8988T (cell line): Measurements from ENCODE around the gene ANKRD55.
"Not testable (repeated sequence)": the region's sequence is repeated elsewhere in the genome, so short reads cannot be mapped to it uniquely, and the experiment has no call there.

Experiments
- DNase-seq: peaks from one replicate; pipeline ENCODE4 v3.0.0; 2011

ANKRD55 gene

DNA sequence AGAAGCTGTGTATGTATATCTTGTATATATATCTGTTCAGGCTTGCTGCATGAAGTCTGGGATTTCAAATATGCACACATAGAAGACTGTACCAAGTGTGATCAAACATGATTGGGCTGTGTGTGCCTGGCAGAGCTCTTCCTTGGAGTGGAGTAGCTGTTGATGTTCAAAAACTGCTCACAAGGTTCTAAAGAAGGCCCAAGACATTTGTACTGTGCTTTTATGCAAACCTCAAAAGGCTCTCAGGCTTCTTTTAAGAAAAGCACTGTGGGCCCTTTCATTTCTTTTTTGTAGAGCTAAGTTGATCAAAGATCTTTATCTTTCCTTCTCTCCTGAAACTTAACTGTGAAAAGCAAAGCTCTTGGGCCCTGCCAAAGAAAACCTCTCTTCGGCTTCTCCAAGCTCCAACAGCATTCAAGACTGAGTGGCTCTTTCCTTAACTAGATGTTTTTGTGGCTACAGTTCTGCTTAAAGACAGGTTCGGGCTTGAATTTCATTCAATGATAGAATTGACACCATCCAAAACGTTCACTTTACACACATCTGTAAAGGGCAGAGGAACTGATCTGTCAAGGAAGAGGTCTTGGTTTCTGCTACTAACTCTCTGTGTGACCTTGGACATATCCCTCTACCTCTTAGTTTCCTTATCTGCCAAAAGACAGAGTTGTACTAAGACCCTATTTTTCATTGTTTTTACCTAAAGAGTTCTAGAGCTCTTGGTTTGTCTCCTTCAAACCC, 132.5 kb downstream of the ANKRD55 start:
- DNase-seq: no peak

DNA sequence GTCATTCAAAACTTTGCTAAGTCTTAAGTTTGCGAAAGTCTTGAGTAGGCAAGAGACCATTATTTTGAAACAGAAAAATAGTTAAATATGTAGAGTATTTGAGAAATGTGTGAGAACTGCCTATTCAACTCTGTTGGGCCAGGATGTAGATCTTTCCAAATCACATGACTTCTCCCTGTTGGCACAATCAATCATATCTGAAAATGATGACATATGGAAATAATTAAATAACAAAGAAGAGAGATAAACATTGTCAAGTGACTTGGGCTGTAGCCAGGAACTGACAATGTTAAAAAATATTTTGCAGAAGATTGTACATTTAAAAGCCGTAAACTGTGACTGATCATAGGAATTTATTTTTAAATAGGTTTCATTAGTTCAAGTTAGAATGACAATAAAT, 133.8 kb downstream of the ANKRD55 start:
- no peak for DNase-seq

DNA sequence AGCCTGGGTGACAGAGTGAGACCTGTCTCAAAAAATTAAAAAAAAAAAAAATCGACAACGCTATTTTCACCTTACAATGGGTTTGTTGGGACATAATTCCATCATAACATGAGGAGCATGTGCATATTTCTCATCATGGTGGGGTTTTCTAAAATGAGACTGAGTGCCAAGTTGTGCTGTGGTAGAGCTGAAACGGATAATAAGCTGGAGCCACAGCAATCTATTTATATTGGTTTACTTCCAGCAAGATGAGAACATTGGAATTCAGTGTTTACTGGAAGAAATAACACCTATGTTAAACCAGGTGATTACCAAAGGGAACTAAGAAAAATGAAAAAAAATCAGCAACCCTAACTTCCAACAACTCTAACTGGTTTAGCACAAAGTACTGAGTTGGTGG, 136.1 kb downstream of the ANKRD55 start:
- DNase-seq: no peak

DNA sequence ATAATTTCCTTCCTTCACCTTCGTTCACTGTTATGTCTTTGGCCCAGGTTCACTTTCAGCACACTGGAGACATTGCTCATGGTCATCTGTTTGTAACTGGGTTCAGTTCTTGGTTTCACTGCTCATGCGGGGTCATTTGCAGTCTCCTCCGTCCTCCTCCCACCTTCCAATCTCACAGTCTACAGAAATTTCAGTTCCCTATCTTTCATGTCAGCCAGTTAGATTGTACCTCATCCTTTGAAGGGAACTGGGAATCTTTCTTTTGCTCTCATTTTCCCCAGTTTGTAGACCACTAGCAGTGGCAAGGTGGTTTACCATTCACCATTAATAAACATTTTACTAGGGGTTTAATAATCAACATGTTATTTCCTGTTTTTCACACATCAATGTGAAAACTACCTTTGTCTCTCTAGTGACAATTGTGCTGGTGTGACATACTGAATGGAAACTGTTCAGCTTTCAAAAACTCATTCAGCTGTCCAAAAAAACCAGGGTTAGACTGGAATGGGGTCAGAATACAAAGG, 137.5 kb downstream of the ANKRD55 start:
- no peak for DNase-seq

DNA sequence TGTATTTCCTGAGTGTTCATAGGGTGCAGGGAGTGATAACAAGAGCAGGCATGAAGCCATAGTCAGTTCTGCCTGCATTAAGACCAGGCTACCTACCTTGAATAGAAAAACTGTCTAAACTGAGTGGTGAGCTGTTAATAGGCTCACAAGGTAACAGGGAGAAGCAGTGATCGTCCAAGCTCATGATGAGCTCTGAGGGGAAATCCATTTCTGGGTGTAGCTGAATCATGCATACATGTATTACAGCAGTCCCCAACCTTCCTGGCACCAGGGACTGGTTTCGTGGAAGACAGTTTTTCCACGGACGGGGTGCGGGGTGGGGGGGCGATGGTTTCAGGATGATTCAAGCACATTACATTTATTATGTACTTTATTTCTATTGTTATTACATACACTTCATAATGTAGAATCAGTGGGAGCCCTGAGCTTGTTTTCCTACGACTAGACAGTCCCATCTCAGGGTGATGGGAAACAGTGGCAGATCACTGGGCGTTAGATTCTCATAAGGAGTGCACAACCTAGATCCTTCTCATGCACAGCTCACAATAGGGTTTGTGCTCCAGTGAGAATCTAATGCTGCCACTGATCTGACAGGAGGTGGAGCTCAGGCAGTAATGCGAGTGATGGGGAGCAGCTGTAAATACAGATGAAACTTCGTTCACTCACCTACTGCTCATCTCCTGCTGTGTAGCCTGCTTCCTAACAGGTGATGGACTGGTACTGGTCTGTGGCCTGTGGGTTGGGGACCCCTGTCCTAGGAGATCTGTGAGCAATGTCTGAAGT, 138.4 kb downstream of the ANKRD55 start:
- DNase-seq: no peak

DNA sequence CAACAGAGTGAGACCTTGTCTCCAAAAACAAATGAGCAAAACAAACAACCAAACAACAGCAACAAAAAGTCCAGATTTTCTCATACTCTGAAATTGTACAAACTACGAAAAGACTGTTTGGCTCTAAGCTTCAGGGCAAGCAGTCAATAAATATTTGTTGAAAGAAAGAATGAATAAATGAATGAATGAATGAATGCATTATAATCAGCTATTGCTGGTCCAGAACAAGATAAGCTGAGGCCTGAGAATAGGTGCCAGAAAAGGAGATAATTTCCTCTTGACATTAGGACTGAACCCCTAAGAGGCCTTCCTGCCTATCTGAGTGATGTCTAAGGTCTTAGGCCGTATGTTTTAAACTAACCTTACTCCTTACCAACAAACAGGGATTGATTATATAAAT, 139.2 kb downstream of the ANKRD55 start:
- no peak for DNase-seq

DNA sequence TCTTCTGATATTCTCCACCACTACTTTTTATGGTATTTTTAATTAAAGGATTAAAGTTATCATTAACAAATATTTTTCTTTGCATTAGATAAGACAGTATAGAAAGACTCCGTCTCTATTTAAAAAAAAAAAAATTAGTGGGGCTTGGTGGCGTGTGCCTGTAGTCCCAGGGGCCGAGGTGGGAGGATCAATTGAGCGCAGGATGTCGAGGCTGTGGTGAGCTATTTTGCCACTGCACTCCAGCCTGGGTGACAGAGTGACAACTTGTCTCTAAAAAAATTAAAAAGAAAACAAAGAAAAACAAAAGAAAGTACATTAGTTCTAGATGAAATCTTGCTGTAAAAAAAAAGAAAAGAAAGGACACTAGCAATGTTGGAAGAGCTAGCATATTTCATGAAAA, 141.0 kb downstream of the ANKRD55 start:
- DNase-seq: no peak

DNA sequence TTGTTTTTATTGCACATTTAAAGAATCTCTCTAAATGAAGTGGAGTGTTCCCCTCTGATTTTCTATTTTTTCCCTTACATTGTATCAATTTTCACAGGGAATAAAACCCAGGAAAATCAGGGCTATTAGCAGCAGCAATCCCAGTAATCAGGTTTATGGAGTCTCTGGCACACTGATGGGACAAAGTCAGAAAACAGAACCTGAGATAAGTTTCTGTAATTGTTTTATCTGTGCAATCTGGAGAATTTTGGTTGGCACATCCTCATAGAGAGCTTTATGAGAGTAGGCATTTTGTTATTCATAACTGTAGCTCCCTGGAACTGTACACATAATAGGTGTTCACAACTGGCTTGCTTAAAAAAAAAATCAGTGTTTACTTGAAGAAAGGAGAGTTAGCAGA, 141.5 kb downstream of the ANKRD55 start:
- no peak for DNase-seq

DNA sequence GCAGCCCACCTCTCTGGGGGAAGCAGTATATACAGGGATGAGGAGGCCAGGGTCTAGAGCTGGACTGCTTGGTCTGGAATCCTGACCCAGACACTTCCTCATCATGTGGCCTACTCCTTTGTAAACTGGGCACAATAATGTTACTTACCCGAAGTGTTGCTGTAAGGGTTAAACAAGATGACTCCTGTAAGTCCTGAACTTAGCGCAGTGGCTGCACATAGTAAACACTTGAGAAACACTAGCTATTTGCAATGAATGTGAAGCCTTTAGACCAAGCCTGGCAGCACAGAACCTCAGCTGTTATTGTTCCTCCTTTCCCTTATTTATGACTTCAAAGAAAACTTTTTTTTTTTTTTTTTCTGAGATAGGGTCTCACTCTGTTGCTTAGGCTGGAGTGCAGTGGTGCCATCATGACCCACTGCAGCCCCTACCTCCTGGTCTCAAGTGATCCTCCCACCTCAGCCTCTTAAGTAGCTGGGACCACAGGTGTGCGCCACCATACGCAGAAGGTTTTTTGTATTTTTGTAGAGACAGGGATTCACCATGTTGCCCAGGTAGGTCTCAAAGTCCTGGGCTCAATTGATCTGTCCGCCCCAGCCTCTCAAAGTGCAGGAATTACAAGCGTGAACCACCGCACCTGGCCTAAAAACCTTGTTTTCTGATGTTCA, 142.2 kb downstream of the ANKRD55 start:
- no peak for DNase-seq

DNA sequence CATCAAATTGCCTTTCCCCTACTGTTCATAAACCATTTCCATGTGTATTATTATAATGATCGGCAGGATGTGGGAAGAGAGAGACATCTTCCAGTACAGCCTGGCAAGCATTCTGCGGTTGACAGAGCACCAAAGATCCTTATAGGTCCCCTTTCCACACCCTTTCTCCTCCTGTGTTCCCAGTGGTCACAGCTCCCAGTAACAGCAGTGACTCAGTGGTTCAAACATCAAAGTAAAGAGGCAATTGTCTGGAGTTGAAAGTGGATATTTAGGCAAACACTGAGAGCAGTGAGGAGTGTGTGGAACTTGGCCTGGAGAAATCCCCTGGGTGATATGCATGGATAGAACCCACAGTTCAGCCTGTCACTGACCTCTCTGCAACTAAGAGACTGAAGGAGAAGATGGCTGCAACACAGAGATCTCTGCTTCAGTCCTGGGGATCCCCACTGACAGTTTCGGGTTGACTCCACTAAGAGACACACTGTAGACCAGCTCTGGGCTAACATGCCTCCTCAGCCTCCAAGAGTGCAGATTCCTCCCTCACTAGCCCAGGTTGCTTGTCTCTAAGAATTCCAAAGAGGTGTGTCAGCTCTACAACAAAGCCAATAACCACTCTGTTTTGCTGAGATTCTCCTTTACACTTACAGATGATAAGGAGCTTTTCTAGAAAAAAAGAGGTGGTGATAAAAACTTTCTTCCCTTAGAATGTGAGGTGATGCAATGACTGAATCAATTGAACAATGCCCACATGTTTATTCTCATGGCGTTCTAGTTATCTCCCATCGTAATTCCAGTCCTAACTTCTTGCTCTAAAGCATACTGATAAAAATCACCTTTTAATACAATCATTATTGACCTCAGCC, 143.9 kb downstream of the ANKRD55 start:
- DNase-seq: no peak

DNA sequence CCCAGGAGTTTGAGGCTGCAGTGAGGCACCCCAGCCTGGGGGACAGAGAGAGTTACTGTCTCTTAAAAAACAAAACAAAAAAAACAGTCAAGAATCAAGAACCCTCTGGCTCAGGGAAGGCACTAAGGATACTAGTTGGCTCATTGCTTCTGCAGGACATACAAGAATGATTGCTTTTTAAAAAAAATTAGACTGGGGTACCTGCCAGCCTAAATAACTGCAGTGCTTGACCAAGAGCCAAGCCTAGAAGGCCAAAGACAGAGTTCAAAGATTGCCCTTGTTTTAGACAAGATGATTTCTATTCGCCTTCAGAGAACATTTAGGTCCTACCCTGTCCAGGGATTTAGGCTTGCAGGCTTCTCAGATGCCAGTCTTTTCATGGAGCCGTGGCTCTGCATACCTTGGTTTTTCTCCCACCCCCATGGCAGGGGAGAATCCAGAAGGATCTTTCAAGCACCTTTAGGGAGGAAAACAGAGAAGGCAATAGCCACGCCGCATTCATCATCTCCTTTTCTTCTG, 144.6 kb downstream of the ANKRD55 start:
- no peak for DNase-seq

DNA sequence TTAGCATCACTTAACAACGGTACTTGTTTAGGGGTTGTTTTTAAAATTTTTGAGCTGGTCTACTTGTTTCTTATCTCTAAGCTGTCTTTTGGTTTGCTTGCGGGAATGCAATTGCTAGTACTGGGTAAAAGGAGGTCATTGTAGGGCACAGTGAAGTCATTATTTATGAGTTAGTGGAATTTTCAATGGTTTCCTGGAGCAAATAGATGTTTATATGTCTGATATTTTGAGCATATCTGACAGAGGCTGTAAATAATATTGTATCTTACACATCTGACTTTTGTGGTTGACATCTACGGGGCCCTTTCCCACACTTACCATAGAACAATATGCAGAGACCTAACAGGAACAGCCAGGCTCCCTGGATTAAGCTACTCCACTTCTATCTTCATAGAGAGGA, 147.9 kb downstream of the ANKRD55 start:
- no peak for DNase-seq

DNA sequence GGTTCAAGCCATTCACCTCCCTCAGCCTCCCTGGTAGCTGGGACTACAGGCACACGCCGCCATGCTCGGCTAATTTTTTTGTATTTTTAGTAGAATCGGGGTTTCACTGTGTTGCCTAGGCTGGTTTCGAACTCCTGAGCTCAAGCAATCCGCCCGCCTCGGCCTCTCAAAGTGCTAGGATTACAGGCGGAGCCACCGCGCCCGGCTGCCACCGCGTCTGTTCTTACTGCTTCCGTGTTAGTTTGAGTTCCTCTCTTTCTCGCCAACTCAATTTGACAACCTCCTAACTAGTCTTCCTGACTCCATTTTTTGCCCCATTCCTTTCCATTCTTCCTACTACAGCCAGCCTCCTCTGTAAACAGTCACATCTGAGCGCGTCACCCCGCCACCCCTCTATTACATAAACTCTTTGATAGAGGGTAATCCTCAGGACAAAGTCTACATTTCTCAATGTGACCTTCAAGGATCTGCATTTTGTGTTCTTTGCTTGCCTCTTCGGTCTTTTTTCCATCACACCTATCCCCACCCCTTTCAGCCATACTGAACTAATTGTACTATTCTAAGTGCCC, 149.8 kb downstream of the ANKRD55 start:
- no peak for DNase-seq

DNA sequence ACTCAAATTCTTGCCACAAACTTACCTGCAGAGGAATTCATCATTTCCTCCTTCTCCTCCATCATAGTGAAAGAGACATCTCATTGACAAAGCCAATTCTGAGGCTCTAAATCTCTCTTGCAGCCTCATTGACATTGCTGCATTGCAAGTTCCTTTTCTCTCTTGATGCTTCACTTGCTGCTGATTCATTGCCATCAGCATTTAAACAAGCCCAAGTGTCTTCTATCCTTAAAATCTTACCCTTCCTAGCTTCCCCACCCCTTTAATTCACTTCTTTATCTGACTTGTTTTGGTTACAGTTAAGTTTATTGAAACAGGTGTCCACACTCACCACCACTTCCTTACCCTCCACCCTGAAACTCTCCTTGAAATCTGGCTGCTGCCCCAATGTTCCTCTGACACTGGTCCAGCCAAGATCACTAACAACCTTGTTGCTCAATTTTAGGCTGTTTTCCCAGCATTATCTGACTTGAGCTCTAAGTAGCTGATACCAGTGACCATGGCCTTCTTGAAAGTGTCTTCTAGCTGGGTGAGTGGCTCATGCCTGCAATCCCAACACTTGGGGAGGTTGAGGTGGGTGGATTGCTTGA, 152.0 kb downstream of the ANKRD55 start:
- not testable (repeated sequence) for DNase-seq

DNA sequence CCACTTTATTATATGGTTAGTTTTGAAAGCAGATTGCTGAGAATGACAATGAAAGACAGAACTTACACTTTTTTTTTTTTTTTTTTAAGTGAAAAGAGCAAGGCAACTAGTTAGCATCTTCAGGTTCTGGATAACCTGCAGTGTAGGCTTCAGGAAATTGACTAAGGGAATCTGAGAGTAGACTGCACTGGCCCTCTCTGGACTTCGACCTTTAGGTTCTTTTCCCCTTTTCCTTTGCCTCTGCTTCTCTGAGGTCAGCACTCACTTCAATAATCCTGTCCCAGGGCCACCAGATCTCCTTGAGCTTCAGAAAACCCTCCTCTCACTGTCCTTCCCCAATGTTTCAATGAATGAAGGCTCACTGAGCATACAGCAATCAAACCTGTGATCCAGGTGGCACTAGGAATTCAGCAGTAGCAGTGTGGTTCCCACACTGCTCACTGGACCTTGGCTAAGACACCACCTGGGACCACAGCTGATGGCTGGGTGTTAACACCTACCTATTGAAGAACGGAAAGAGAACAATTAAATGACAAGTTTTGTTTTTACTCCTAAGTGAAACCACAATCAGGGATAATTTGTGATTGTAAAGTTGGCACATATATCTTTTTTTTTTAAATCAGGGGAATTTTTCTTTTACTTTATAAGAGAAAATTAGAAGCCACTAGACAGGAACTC, 152.6 kb downstream of the ANKRD55 start:
- DNase-seq: no peak

DNA sequence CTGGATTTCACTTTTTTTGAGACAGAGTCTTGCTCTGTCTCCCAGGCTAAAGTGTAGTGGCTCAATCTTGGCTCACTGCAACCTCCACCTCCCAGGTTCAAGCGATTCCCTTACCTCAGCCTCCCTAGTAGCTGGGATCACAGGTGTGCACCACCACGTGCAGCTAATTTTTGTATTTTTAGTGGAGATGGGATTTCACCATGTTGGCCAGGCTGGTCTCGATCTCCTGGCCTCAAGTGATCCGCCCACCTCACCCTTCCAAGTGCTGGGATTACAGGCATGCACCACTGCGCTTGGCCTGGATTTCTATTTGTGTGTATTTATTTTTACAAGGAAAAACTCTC, 154.0 kb downstream of the ANKRD55 start:
- DNase-seq: not testable (repeated sequence)

DNA sequence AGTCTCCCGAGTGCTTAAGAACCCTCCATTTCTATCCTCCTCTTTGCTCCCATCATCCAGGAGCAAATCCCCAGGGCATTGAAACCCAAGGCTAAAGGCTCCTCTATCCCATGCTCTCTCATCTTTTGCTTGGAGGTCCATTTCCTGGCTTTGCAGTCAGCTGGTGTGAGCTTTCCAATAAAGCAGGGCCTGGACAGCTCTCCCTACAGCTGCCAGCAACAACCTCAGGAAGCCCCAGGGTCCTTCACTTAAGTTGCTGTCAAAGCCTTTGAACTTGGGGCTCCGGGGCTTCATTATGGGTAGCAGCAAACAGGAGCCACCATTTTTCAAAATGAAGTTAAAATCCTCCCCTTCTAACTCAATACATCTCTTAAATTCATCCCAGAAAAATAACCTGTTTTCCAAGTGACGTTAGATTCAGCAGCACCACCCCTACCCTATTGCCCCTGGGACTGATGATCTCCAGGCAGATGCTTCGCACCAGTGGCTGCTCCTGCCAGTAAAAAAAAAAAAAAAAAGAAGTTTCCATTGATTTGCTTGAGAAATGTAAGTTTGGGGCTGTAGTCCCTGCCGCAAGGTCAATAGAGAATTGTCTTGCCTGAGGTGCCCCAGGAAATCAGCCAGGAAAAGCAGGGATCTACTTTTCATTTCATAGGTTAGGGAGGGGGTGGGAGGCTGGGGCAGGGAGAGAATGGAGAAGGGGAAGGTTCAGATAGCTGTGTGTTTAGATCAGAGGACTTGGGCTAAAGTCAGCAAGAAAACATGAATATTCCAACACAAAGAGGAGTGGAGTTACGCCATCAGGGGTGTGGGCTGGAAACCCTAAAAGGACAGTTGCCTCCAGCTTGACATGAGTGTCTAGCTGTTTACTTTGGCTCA, 154.6 kb downstream of the ANKRD55 start:
- DNase-seq: no peak

DNA sequence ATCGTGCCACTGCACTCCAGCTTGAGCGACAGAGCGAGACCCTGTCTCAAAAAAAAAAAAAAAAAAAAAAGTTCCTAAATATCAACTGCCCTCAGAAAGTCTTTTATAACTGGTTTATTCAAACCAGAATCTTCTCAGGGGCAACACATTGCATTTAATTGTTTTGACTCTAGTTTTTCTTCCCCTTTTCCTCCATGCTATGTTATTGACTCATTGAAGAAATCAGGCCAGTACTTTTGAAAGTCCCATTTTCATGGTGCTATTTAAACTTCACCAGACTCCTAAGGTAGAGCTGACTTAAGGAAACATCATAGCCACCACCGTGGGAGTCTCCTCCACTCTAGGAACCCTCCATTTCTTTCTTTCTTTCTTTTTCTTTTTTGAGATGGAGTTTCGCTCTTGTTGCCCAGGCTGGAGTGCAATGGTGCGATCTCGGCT, 155.3 kb downstream of the ANKRD55 start:
- DNase-seq: no peak

DNA sequence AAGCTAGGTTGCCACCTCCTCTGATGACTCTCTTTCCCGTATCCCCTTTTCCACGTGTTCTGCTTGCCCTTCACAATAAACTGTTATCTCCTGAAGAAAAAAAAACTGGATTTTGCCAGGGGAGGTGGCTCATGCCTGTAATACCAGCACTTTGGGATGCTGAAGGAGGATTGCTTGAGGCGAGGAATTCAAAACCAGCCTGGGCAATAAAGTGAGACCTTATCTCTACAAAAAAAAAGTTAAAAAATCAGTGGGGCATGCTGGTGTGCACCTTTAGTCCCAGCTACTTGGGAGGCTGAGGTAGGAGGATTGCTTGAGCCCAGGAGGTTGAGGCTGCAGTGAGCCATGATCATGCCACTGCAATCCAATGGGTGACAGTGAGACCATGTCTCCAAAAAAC, 156.6 kb downstream of the ANKRD55 start:
- no peak for DNase-seq

DNA sequence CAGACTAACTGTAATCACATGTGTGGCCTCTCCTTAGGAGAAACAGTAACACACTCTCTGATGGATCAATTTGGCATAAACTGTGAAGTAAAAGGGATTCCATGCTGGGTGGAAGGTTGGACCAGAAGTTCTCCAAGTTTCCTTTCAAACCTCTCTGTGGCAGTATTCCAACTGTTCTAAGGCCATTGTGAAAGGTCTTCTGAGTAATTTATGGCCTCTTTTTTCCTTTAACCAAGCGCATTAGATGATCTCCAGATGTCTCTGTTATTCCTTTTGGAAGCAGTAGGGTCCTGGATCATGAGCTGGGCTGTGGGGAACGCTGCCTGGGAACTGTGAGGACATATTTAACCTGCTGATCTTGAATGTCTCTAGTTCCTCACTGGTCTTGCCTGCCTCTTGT, 157.8 kb downstream of the ANKRD55 start:
- DNase-seq: no peak
